NCI-H82 treated with DMSO at 0.1 percent for 48 hours (cell line): ENCODE results near the gene OR52A5.
"Not testable (repeated sequence)": the region's sequence is repeated elsewhere in the genome, so short reads cannot be mapped to it uniquely, and the experiment has no call there.

ENCODE experiments used
- DNase-seq: peaks from one replicate; lab custom pipeline; 2025; ENCODE audit not compliant: unreplicated experiment; lab: John Stamatoyannopoulos, UW

The OR52A5 gene

GRCh38 chr11:5137996-5138395, at the start of gene OR52A5:
OR52A5 (minus strand) TSS chr11:5138356; CDS start chr11:5132642, 5,714 bp downstream.
- no peak for DNase-seq

- DNase-seq: no peak
These were observed 40.1 kb upstream of the OR52A5 start for GRCh38 chr11:5178046-5178837.

- no peak for DNase-seq
These were observed 36.8 kb upstream of the OR52A5 start for GRCh38 chr11:5174934-5175333.

GRCh38 chr11:5171856-5172255, 33.7 kb upstream of the OR52A5 start:
- no peak for DNase-seq

- not testable (repeated sequence) for DNase-seq
These were observed 27.7 kb upstream of the OR52A5 start for GRCh38 chr11:5165898-5166297.

- DNase-seq: not testable (repeated sequence)
These were observed 26.7 kb upstream of the OR52A5 start for GRCh38 chr11:5164807-5165206.

GRCh38 chr11:5161045-5161444, 22.9 kb upstream of the OR52A5 start:
- not testable (repeated sequence) for DNase-seq

- not testable (repeated sequence) for DNase-seq
These were observed 22.1 kb upstream of the OR52A5 start for GRCh38 chr11:5160217-5160616.

GRCh38 chr11:5159806-5160205, 21.6 kb upstream of the OR52A5 start:
- DNase-seq: no peak

- DNase-seq: no peak
These were observed 16.5 kb upstream of the OR52A5 start, which contains the start of gene OR52A1 for GRCh38 chr11:5154657-5155056. OR52A1 (minus strand) TSS chr11:5154757; CDS start chr11:5152369, 2,388 bp downstream.

- DNase-seq: no peak
These were observed 15.6 kb upstream of the OR52A5 start for GRCh38 chr11:5153574-5154431.

GRCh38 chr11:5151713-5152153, 13.6 kb upstream of the OR52A5 start:
- no peak for DNase-seq

GRCh38 chr11:5144206-5144605, 6.0 kb upstream of the OR52A5 start:
- not testable (repeated sequence) for DNase-seq

GRCh38 chr11:5137014-5137413, 1.1 kb downstream of the OR52A5 start:
- DNase-seq: no peak

GRCh38 chr11:5136261-5136660, 1.9 kb downstream of the OR52A5 start:
- DNase-seq: no peak

GRCh38 chr11:5131584-5132335, 6.4 kb downstream of the OR52A5 start:
- no peak for DNase-seq

GRCh38 chr11:5129457-5129877, 8.7 kb downstream of the OR52A5 start:
- no peak for DNase-seq

GRCh38 chr11:5124891-5125620, 13.1 kb downstream of the OR52A5 start:
- DNase-seq: no peak

GRCh38 chr11:5123802-5124521, 14.2 kb downstream of the OR52A5 start:
- DNase-seq: peak; percentile 3

- no peak for DNase-seq
These were observed 19.3 kb downstream of the OR52A5 start for GRCh38 chr11:5118893-5119292.
